Hepatocyte (in vitro differentiated cells): ENCODE results near the gene SPATA32. TPM values are rescaled to one million over a fixed set of nuclear protein-coding genes. Genes with fewer than 3 reads are reported as not detected.
A peak's percentile ranks its signal among the peaks of the same experiment; 100 is the strongest.

Source experiments
- DNase-seq: peaks from one replicate; pipeline ENCODE4 v3.0.0-alpha.2; 2016; ENCODE audit warnings: low spot score
- H2AFZ ChIP-seq: fragments of 200-600 bp; sonication (generic); 2 replicates; pipeline ENCODE4 v1.6.0; 2016; ENCODE audit warnings: antibody characterized with exemption, mild to moderate bottlenecking
- H3K27ac ChIP-seq: fragments of 200-600 bp; sonication (generic); 2 replicates; pipeline ENCODE4 v1.5.1; 2016; ENCODE audit warnings: mild to moderate bottlenecking
- H3K27me3 ChIP-seq: fragments of 200-600 bp; sonication (generic); 2 replicates; pipeline ENCODE4 v1.6.1; 2016
- H3K36me3 ChIP-seq: fragments of 200-600 bp; sonication (generic); replicated peaks from 2 replicates; pipeline ENCODE4 v1.5.1; 2016; ENCODE audit warnings: low read depth; ENCODE audit not compliant: insufficient read depth
- H3K4me1 ChIP-seq: fragments of 200-600 bp; sonication (generic); 2 replicates; pipeline ENCODE4 v1.5.1; 2016; ENCODE audit warnings: mild to moderate bottlenecking, moderate library complexity; ENCODE audit not compliant: insufficient read depth
- H3K4me2 ChIP-seq: fragments of 200-600 bp; sonication (generic); 2 replicates; pipeline ENCODE4 v1.6.0; 2016
- H3K4me3 ChIP-seq: fragments of 200-600 bp; sonication (generic); 2 replicates; pipeline ENCODE4 v1.5.1; 2016; ENCODE audit warnings: mild to moderate bottlenecking
- H3K79me2 ChIP-seq: fragments of 200-600 bp; sonication (generic); 2 replicates; pipeline ENCODE4 v1.6.0; 2017; ENCODE audit warnings: mild to moderate bottlenecking
- H3K9me2 ChIP-seq: fragments of 200-600 bp; sonication (generic); replicated peaks from 2 replicates; pipeline ENCODE4 v1.6.0; 2017; ENCODE audit warnings: mild to moderate bottlenecking; ENCODE audit not compliant: insufficient read depth
- H3K9me3 ChIP-seq: fragments of 200-600 bp; sonication (generic); 2 replicates; pipeline ENCODE4 v1.5.1; 2016; ENCODE audit warnings: low read depth, mild to moderate bottlenecking
- H4K20me1 ChIP-seq: fragments of 200-600 bp; sonication (generic); 2 replicates; pipeline ENCODE4 v1.6.0; 2016; ENCODE audit warnings: mild to moderate bottlenecking; ENCODE audit not compliant: insufficient read depth, poor library complexity, severe bottlenecking
- EZH2 ChIP-seq: fragments of 200-600 bp; sonication (generic); IDR thresholded peaks from 2 replicates; pipeline ENCODE4 v1.6.1; 2016; ENCODE audit warnings: antibody characterized with exemption, mild to moderate bottlenecking, borderline replicate concordance
- EZH2phosphoT487 ChIP-seq: fragments of 200-600 bp; sonication (generic); IDR thresholded peaks from one replicate; pipeline ENCODE4 v1.6.1; 2018; ENCODE audit warnings: antibody characterized with exemption, mild to moderate bottlenecking, low read depth, moderate library complexity; ENCODE audit not compliant: unreplicated experiment, severe bottlenecking
- WGBS: methylation state at CpG from one replicate; pipeline ENCODE4 v1.1.6; 2016; ENCODE audit warnings: low lambda C conversion rate; ENCODE audit errors: missing lambda C conversion rate; 5-methylcytosine and 5-hydroxymethylcytosine counted together
- polyA plus RNA-seq: library from polyadenylated mRNA; unstranded; fragments of >200 nt; fragmentation: Nextera tagmentation; extraction: Ambion mirVana; gene quantifications from 2 replicates; pipeline ENCODE4 v1.2.1, GENCODE V29; 2016
- total RNA-seq: library from RNA; depleted of rRNA; stranded (reverse); fragments of >200 nt; gene quantifications from 2 replicates; pipeline ENCODE4 v1.2.3, GENCODE V29; 2014
- TF ChIP-seq, protein P1 (sequence below): fragments of 200-600 bp; sonication (generic); IDR thresholded peaks from 2 replicates; pipeline ENCODE4 v1.5.1; 2016; ENCODE audit warnings: antibody characterized with exemption, mild to moderate bottlenecking; ENCODE audit not compliant: poor library complexity

The SPATA32 gene
- total and polyA plus RNA-seq, 2 experiments from 2014 or later = 0.31 TPM; not detected in 1

DNA sequence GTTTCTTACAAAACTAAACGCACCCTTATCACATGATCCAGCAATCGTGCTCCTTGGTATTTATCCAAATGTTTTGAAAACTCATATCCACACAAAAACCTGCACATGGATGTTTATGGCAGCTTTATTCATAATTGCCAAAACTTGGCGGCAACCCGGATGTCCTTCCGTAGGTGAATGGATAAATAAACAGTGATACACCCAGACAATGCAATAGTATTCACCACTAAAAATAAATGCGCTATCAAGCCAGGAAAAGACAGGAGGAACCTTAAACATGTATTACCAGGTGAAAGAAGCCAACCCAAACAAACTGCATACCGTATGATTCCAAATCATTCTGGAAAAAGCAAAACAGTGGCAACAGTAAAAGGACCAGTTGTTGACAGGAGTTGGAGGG lies 10.0 kb downstream of the SPATA32 start:
- Histone ChIP-seq H3K9me3 (no peaks in the 10 kb centered on the region), H3K4me2 (no peak overlapping the region), H2AFZ (no peak overlapping the region), H4K20me1 (no peaks in the 10 kb centered on the region), H3K79me2 (peaks cover 6% of the 10 kb centered on the region), H3K9me2 (no peaks in the 10 kb centered on the region), H3K36me3 (no peaks in the 10 kb centered on the region), H3K27me3 (no peaks in the 10 kb centered on the region), H3K4me3 (no peak overlapping the region), H3K27ac (no peak overlapping the region), H3K4me1 (peaks cover 5% of the 10 kb centered on the region)
- no peak for DNase-seq
- 90% methylated on average over 7 of the region's 7 CpGs for WGBS
- TF ChIP-seq EZH2phosphoT487 (no peak), EZH2 (no peak)
- TF ChIP-seq, protein P1, sequence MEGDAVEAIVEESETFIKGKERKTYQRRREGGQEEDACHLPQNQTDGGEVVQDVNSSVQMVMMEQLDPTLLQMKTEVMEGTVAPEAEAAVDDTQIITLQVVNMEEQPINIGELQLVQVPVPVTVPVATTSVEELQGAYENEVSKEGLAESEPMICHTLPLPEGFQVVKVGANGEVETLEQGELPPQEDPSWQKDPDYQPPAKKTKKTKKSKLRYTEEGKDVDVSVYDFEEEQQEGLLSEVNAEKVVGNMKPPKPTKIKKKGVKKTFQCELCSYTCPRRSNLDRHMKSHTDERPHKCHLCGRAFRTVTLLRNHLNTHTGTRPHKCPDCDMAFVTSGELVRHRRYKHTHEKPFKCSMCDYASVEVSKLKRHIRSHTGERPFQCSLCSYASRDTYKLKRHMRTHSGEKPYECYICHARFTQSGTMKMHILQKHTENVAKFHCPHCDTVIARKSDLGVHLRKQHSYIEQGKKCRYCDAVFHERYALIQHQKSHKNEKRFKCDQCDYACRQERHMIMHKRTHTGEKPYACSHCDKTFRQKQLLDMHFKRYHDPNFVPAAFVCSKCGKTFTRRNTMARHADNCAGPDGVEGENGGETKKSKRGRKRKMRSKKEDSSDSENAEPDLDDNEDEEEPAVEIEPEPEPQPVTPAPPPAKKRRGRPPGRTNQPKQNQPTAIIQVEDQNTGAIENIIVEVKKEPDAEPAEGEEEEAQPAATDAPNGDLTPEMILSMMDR = no peak

GRCh38 chr17:45248132-45248957 lies 13.5 kb downstream of the SPATA32 start:
- no peaks in the 10 kb centered on the region for H3K9me2 ChIP-seq
- H2AFZ ChIP-seq = peak overlapping the region; percentile 92
- H3K9me3 ChIP-seq = no peaks in the 10 kb centered on the region
- no peaks in the 10 kb centered on the region for H4K20me1 ChIP-seq
- peaks cover 6% of the 10 kb centered on the region for H3K79me2 ChIP-seq
- no peak for TF ChIP-seq EZH2phosphoT487
- TF ChIP-seq, protein P1 = no peak
- no peak for TF ChIP-seq EZH2
- peaks cover 11% of the 10 kb centered on the region for H3K4me1 ChIP-seq
- H3K27me3 ChIP-seq = no peaks in the 10 kb centered on the region
- 17% methylated on average over 26 of the region's 39 CpGs for WGBS
- H3K4me2 ChIP-seq = peak overlapping the region; percentile 94
- peak overlapping the region; percentile 61 for H3K4me3 ChIP-seq
- peak; percentile 82 for DNase-seq
- H3K27ac ChIP-seq = peak overlapping the region; percentile 93
- no peaks in the 10 kb centered on the region for H3K36me3 ChIP-seq

DNA sequence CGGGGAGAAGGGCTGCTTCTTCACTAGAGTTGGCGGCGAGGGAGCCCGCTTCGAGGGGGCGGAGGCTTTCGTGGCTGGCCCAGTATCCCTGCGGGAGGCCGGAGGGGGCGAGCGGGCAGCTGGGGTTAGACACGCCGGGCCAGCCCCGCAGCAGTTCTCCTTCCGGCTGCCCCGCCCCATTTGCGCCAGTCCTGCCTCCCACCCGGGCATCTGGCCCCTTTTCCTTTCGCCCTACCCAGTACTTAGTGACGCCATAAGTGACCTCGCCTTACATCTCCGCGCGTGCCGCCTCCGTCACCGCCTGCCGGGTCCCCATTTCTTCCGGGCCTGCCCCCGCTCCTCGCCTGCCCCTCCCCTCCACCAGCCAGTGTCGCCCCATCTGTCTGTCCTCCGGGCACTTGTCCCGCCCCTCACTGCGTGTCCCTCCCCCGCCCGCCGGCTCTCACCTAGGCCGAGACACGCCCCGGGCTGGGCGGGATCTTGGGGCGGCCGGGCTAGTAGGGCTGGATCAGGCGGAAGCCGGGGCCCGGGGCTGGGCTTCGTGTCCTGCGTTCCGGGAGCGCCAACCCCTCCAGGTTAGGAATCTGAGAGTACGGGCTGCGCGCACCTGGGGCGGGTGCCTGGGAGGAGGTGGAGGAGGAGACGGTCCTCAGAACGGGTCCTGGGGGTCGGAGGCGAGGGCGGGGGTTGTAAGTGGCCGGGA lies 14.3 kb downstream of the SPATA32 start:
- Histone ChIP-seq H3K4me3 (peak overlapping the region; percentile 61), H3K9me3 (no peaks in the 10 kb centered on the region), H3K9me2 (no peaks in the 10 kb centered on the region), H3K4me2 (peak overlapping the region; percentile 94), H3K4me1 (peaks cover 11% of the 10 kb centered on the region), H3K27me3 (no peaks in the 10 kb centered on the region), H3K79me2 (peaks cover 6% of the 10 kb centered on the region), H4K20me1 (no peaks in the 10 kb centered on the region), H3K36me3 (no peaks in the 10 kb centered on the region), H3K27ac (peak overlapping the region; percentile 93), H2AFZ (peak overlapping the region; percentile 92)
- TF ChIP-seq, protein P1 = no peak
- TF ChIP-seq EZH2 = no peak
- TF ChIP-seq EZH2phosphoT487 = no peak
- peak; percentile 96 for DNase-seq
- WGBS = 3% methylated on average over 12 of the region's 61 CpGs
